NOMO-1 (cell line): ENCODE measurements around the gene PCP4L1.

Experiments
- DNase-seq, 2 experiments: peaks; one replicate each; lab custom pipeline; 2025; ENCODE audit not compliant: unreplicated experiment in 2 of 2; lab: John Stamatoyannopoulos, UW

Gene PCP4L1

GRCh38 chr1:161265305-161265704, 6.8 kb downstream of the PCP4L1 start:
- DNase-seq = no peak

GRCh38 chr1:161266202-161266601, 7.7 kb downstream of the PCP4L1 start:
- DNase-seq = no peak

GRCh38 chr1:161266836-161267235, 8.3 kb downstream of the PCP4L1 start:
- no peak for DNase-seq

GRCh38 chr1:161267321-161267720, 8.8 kb downstream of the PCP4L1 start:
- DNase-seq = peak; percentile 48 to 84

GRCh38 chr1:161273402-161273801, 14.9 kb downstream of the PCP4L1 start:
- no peak for DNase-seq

- no peak for DNase-seq
Observed at GRCh38 chr1:161274874-161275273, 16.3 kb downstream of the PCP4L1 start.

- DNase-seq = no peak
Observed at GRCh38 chr1:161282991-161283390, 24.4 kb downstream of the PCP4L1 start.

GRCh38 chr1:161285113-161285512, 26.6 kb downstream of the PCP4L1 start:
- DNase-seq = no peak

- DNase-seq = no peak
Observed at GRCh38 chr1:161285521-161285920, 27.0 kb downstream of the PCP4L1 start.

- peak in 1 of 2 experiments; percentile 11 for DNase-seq
Observed at GRCh38 chr1:161287482-161288054, 29.0 kb downstream of the PCP4L1 start.

- DNase-seq = no peak
Observed at GRCh38 chr1:161290779-161291178, 32.2 kb downstream of the PCP4L1 start.

GRCh38 chr1:161297415-161297814, 38.9 kb downstream of the PCP4L1 start:
- no peak for DNase-seq

GRCh38 chr1:161298116-161298515, 39.6 kb downstream of the PCP4L1 start:
- DNase-seq = peak; percentile 13 to 80

- DNase-seq = peak; percentile 37 to 38
Observed at GRCh38 chr1:161299347-161299746, 40.8 kb downstream of the PCP4L1 start.

GRCh38 chr1:161300478-161300877, 41.9 kb downstream of the PCP4L1 start:
- no peak for DNase-seq

GRCh38 chr1:161304927-161305866, 46.7 kb downstream of the PCP4L1 start:
- no peak for DNase-seq

GRCh38 chr1:161305867-161306519, 47.4 kb downstream of the PCP4L1 start:
- peak; percentile 87 to 94 for DNase-seq

GRCh38 chr1:161307230-161307768, 48.8 kb downstream of the PCP4L1 start:
- peak; percentile 16 to 44 for DNase-seq

GRCh38 chr1:161307892-161308638, 49.5 kb downstream of the PCP4L1 start:
- DNase-seq = no peak

GRCh38 chr1:161309868-161310267, 51.3 kb downstream of the PCP4L1 start, which contains the start of gene MPZ:
Gene MPZ (minus strand): TSS chr1:161309968. CDS start chr1:161309905, 63 bp downstream.
- no peak for DNase-seq
